GM12872 (cell line): ENCODE results near the gene C3orf62.

ENCODE experiments used
- CTCF ChIP-seq: IDR thresholded peaks from 3 replicates; pipeline ENCODE4 v1.5.1; 2011; ENCODE audit warnings: low read depth, mild to moderate bottlenecking, low read length, moderate library complexity; ENCODE audit not compliant: insufficient read depth

Gene C3orf62

GRCh38 chr3:49279376-49279775 is 2.3 kb upstream of the C3orf62 start:
- no peak for TF ChIP-seq CTCF

- no peak for TF ChIP-seq CTCF
Observed at GRCh38 chr3:49278548-49278947, 1.5 kb upstream of the C3orf62 start.

- TF ChIP-seq CTCF = no peak
Observed at GRCh38 chr3:49277383-49277775, 347 bp upstream of the C3orf62 start.

GRCh38 chr3:49273825-49274532 is 3.1 kb downstream of the C3orf62 start:
- TF ChIP-seq CTCF = no peak

- TF ChIP-seq CTCF = no peak
Observed at GRCh38 chr3:49271047-49271446, 6.0 kb downstream of the C3orf62 start.

GRCh38 chr3:49270156-49270500 is 6.9 kb downstream of the C3orf62 start:
- TF ChIP-seq CTCF = no peak

GRCh38 chr3:49269443-49270155 is 7.4 kb downstream of the C3orf62 start:
- TF ChIP-seq CTCF = no peak
